GM11168 (cell line): ENCODE measurements around the gene DLG1.
"Not testable (repeated sequence)": the region's sequence is repeated elsewhere in the genome, so short reads cannot be mapped to it uniquely, and the experiment has no call there.

ENCODE experiments used
- in situ Hi-C: fragments of 300-500 bp; cut with MboI; formaldehyde crosslinking; loops from one replicate; pipeline ENCODE4 v1.12.0; 2022; ENCODE audit warnings: low sequenced_read_pairs; ENCODE audit not compliant: unreplicated experiment

The DLG1 gene

GRCh38 chr3:197222937-197223370 is 75.5 kb downstream of the DLG1 start:
- in situ Hi-C loops: no loop called here

GRCh38 chr3:197219619-197220018 is 78.8 kb downstream of the DLG1 start:
- in situ Hi-C loops: no loop called here

DNA sequence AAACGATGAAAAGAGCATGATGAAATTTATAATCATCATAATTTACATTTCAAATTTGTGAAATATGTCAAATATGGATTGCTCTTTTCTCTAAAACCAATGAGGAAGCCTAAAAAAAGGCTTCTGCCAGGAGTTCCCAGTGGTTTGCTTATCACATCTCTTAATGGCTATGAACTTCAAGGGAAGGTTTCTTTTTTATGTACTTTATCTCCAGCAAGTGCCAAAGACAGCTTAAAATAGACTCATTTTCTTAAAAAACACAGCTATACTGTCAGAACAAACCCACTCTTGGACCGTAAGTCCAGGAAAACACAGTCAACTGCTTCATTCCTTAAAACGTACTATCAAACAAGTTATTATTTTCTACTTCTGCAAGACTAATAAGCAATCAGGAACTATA is 80.2 kb downstream of the DLG1 start:
- in situ Hi-C loops: no loop called here

DNA sequence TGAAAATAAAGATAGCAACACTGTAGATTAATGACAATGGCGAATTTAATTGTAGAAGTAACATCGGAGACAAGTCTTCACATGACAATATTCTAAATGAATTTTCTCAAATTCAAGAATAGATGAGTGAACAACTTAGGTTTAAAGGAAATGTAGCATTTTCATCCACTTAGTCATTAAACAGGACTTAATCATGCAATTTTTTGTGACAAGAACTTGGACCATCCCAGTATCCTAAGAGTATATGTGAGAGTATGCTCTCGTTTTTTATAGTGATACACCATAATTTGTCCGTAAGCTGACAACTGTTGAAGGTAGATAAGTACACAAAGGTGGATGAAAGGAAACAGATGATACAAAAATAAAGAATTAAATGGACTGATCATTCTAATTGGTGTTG is 81.5 kb downstream of the DLG1 start:
- in situ Hi-C loops: no loop called here

- in situ Hi-C loops: no loop called here
Measured at GRCh38 chr3:197216169-197216860, 82.1 kb downstream of the DLG1 start.

GRCh38 chr3:197212290-197212689 is 86.1 kb downstream of the DLG1 start:
- in situ Hi-C loops: no loop called here

DNA sequence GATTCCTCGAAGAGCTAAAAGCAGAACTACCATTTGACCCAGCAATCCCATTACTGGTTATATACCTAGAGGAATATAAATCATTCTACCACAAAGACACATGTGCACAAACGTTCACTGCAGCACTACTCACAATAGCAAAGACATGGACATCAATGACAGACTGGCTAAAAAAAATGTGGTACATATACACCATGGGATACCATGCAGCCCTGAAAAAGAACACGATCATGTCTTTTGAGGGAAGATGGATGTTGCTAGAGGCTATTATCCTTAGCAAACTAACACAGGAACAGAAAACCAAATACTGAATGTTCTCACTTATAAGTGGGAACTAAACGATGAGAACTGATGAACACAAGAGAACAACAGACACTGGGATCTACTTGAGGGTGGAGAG is 86.7 kb downstream of the DLG1 start:
- in situ Hi-C loops: not testable (repeated sequence)

GRCh38 chr3:197209366-197210260 is 88.8 kb downstream of the DLG1 start:
- in situ Hi-C loops: no loop called here

- in situ Hi-C loops: no loop called here
Measured at GRCh38 chr3:197206913-197207312, 91.5 kb downstream of the DLG1 start.

GRCh38 chr3:197205675-197206074 is 92.7 kb downstream of the DLG1 start:
- in situ Hi-C loops: no loop called here

GRCh38 chr3:197205265-197205664 is 93.1 kb downstream of the DLG1 start:
- in situ Hi-C loops: no loop called here

- in situ Hi-C loops: no loop called here
Measured at GRCh38 chr3:197204736-197205135, 93.7 kb downstream of the DLG1 start.

- in situ Hi-C loops: no loop called here
Measured at GRCh38 chr3:197203714-197204146, 94.7 kb downstream of the DLG1 start.

DNA sequence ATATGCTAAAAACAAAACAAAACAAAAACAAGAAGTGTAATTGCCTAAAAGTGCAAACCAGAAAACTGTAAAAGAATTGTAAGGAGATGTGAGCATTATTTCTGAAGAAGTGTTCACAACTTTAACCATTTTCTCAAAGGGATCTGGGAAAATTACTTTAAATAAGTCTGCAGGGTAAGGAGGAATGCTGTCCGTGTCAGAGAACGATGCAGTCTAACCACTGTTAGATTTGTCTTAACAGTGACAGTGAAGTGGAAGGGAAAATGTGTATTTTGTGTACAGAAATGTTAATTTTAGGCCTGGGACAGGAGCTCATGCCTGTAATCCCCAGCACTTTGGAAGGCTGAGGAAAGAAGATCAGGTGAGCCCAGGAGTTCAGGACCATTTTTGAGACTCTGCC is 95.7 kb downstream of the DLG1 start:
- in situ Hi-C loops: no loop called here

DNA sequence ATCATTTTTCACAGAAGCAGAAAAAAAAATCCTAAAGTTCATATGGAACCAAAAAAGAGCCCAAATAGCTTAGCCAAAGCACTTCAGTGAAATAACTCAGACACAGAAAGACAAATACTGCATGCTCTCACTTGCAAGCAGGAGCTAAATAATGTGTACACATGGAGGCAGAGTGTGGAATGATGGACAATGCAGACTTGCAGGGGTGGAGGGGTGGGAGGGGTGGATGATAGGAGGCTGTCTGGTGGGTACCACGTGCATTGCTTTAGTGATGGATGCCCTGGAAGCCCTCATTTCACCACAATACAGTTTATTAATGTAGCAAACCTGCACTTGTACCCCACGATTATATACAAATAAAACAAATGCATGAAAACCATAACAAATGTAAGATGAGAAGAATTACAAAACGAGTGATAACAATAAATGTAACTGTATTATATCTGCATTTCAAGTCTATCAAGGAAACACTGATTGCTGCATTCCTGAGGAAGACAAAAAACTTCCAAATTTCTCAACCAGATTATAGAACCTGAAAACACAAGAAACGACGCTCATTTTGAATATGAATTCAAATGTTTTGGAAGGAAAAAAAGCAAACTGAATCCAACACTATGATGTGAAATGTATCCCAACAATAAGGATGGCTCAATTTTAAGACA is 96.5 kb downstream of the DLG1 start:
- in situ Hi-C loops: no loop called here

- in situ Hi-C loops: not testable (repeated sequence)
Measured at GRCh38 chr3:197200856-197201255, 97.6 kb downstream of the DLG1 start.

- in situ Hi-C loops: no loop called here
Measured at GRCh38 chr3:197197334-197197733, 101.1 kb downstream of the DLG1 start.

- in situ Hi-C loops: no loop called here
Measured at GRCh38 chr3:197196192-197196591, 102.2 kb downstream of the DLG1 start.

GRCh38 chr3:197195326-197195725 is 103.1 kb downstream of the DLG1 start:
- in situ Hi-C loops: no loop called here

DNA sequence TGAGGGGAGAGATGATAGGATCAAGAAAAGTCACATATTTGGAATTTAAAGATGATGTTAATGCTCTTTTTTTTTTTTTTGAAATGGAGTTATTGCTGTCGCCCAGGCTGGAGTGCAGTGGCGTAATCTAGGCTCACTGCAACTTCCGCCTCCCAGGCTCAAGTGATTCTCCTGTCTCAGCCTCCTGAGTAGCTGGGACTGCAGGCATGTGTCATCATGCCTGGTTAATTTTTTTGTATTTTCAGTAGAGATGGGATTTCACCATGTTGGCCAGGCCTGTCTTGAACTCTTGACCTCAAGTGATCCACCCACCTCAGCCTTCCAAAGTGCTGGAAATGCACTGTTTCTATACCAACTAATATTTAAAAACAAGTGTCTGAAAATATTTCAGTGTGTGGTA is 104.7 kb downstream of the DLG1 start:
- in situ Hi-C loops: not testable (repeated sequence)

GRCh38 chr3:197191897-197192296 is 106.5 kb downstream of the DLG1 start:
- in situ Hi-C loops: no loop called here
